HG03135 (cell line): ENCODE data around the gene RAD51B.

Experiments
- ATAC-seq: cut with Tn5 transposase; IDR thresholded peaks from one replicate; pipeline ENCODE4 v1.9.1; 2021; ENCODE audit warnings: mild to moderate bottlenecking, moderate library complexity; ENCODE audit not compliant: unreplicated experiment

Gene RAD51B

DNA sequence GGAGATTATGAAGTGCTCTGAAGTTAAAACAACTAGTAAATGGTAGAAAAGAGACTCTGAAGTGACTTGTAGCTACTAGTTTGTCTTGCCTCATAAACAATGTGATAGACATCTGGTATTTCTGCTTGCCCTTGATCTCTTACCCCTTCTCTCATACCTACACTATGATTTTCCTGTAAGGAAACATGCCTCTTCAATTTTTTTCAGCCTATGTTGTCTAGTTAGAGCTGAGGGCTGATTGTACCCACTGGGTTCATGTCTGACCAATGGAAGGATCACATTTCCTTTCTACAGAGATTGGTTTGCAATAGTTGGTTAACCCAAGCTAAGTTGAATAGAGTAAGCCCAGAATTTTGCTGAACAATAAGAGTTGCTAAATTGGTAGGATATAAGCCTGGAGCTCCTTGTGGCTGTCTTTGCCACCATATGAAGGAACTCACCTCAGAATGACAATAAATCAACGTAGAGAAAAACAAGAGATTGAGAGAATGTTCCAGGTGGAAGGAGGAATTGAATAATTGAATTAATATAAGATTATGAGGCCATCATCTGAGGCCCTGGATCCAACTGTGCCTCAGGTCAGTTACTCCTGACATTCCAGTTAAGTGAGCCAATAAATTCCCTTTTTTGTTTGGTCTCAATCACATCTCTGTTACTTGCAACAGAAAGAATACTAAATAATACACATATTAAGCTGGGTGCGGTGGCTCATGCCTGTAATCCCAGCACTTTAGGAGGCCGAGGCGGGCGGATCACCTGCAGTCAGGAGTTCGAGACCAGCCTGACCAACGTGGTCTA, 626.9 kb downstream of the RAD51B start:
- ATAC-seq, result no peak

DNA sequence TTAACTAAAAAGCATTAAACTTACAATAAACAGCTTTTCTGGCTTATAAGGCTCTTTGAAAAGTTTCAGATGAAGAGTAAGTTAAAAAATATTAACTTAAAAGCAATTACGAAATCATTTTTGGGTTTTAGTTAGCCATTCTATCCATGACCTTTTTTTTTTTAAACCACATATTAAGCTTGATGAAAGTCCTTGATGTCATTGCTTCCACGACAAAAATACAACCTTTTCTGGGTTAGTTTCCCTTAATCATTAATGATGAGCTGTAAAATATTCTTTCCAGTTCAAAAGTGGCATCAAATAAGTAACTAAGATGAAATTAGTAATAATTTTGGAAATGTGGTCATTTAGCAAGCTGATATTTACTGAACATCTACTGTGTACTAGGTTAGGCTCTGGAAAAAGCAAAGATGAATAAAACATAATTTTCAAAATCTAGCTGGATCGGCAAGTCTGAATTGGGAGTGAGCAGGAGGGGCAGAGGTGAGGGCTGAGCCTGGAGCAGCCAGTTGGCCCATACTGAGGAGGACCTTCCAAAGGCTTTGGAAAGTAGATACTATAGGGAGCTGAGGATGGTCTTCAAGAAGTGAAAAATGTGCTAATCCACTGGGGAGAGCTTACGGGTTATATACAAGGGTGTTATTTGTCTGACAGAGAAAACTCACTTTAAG, 628.1 kb downstream of the RAD51B start:
- ATAC-seq, result no peak

DNA sequence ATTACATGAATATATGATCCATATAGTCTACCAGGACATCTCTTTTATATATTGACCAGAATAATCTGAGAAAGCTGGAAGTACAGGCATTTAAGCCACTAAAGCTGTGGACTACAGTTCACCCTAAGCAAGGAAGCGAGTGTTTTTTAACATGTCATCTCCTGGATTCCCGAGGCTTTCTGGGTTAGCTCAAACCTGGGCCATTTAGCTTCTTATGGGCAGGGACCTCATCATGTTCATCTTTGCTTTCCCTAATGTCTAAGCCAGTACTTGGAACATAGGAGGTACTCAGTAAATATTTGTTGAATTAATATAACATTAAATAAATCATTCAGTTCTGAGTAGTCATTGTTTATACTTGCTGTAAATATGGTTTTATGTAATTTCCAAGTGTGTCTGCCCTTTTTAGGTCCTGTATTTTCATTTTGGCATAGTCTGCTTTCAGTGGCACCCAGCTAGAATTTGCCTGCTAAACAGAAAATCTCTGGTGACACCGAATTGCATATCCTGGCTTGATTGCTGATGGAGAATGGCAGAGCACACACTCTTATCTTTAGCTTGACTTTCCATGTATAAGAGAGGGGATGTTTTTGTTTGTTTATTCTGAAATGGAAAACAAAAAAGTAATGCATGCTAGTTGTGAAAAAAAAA, 628.8 kb downstream of the RAD51B start:
- no peak for ATAC-seq

DNA sequence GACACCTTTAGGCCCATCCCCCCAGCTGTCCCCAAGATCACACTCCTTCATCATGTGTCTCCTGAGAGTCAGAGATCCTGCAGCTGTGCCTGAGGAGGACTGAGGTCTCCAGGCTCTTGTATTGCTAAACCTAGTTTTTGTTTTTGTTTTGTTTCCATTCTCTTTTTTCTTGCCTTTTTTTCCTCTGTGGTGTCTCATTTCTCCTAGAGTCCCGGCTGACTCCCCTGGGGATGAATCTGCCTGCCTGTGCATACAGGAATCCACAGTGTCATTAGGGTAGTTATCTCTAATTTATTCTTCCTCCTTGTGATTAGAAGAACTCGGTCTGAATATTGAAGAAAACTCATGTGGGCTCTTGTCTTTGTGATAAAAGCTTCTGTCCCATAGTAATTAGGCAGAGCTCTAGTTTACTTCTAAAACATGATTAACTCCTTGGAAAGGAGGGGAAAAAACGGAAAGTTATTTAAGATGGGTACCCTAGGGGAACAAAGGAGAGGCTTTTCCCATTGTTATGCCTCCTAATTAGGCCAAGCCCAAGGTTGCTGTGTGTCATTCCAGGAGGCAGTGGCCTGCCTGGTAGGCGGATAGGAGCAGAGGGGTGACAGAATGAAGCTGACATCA, 630.1 kb downstream of the RAD51B start:
- no peak for ATAC-seq

DNA sequence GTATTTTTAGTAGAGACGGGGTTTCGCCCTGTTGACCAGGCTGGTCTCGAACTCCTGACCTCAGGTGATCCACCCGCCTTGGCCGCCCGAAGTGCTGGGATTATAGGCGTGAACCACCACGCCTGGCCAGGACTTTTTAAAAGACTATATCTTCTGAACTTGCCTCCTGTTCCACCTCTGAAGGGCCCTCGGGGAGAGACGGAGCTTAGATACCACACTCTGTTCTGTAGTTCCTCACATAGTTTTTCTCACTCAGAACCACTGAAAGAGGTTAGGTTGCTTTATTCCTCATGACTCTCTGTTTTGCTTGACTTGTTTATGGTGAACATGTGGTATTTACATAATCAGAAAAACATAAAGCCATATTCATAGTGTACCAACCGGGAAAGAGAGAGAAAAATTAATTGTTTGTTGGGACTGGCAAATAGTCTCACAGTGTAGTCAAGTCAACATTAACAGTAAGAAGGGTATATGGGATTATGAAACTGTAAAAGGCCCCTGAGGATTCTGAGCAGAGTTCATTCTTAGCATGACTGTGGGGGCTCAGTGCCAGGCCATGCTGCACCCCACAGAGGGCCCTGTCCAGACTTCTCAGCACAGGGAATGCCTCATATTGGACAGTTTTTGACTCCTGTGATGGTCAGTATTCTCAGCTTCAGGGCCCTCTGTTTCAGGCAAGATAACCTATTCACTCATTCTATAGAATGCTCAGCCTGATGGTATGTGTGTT, 631.0 kb downstream of the RAD51B start:
- no peak for ATAC-seq

DNA sequence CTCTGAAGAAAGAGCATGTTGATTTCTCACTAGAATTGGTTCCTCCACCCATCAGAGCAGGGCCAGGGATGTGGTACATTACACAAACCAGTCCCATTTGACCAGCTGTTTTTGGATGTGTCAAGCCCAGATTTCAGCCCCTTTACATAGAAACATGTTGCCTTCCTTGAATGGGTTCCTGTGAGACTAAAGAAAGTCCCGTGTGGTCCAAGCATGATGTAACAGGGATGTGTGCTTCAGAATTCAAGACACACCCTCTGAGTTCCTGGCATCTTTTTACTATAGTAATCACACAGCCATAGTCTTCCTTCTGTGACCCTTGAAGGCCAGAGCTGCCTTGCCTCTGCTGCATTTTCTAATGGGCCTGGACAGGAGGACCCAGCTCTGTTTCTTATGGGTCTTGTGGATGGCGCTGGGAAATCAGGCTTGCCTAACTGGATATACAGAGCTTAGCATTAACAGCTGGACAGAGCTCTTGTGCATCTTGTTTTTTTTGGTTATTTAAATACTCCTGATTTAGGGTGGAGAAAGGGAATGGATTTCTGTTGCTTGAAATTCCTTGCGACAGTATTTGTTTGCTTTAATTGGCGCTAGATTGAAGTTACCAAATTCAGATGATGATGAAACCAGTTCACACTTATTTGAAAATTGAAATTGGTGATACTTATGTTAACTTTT, 632.3 kb downstream of the RAD51B start:
- ATAC-seq, result no peak

DNA sequence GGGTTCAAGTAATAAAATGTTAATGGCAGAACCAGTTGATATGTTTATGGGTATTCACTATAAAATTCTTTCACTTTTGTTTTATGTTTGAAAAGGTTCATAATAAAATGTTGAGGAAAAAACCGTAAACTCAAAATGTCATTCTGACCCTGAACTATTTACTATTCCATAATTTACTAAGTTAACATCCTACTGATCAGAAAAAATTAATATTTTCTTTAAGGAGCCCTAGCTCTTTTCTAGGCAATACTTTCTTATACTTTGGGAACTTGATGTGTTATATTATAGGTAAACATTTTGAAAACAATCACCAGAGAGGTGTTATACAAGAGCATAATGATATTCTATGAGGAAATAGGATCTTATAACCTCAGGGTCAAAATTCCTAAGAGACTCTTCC, 638.7 kb downstream of the RAD51B start:
- no peak for ATAC-seq

DNA sequence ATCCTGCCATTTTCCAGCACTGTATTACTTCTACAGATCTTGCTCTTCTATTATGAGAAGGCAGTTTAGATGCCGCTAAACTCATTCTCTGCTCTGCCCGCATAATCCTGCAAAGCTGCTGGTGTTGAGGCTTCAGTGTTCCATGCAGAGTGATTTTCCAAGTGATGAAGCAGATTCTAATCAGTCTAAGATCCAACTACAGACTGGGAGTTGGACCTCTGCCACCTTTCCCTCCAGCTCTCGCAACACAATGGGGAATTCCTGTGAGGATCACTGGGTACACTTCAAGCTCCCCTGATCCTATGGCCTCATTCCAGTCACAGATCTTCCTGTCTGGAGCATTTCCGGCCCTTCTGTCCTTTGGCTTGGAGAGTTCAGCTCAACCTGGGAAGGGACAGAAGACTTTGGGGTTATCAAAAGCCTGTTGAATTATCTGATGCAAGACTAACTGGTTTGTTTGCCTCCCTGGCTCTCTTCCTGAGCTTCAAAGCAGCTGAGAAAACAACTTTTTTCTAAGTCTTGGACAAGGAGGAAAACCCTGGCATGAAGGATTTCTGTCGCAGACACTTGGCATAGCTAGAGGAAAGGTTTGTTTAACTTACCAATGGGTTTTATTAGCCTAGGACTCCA, 639.4 kb downstream of the RAD51B start:
- ATAC-seq, result no peak

DNA sequence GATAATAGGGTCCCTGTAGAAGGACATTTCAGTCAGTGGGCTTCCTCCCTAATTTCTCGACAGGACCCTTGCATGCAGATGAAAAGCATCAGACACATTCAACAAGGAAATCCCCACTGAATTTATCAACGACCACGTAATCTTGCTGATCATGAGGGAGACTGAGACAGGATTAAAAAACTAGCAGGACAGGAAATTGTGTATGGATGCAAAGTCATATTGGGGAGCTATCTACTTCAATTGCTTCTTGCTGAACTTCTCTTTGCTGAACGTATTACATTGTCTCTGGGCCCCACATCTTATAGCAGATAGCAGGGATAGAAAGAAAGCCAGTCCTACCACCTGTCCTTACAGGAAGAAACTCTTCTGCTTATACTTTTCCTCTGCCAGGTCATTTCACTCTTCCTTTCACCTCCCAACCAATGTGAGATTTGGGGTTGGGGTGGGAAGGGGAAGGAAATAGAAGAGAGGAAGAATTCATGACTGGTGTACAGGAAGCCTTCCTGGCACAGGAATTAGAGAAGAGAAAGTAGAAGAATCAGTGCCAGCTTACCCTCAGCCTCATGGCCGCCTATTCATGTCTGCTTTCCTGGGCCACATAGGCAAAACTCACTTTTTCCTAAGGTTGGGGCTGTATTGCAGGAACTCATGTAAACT, 640.0 kb downstream of the RAD51B start:
- ATAC-seq, result no peak

DNA sequence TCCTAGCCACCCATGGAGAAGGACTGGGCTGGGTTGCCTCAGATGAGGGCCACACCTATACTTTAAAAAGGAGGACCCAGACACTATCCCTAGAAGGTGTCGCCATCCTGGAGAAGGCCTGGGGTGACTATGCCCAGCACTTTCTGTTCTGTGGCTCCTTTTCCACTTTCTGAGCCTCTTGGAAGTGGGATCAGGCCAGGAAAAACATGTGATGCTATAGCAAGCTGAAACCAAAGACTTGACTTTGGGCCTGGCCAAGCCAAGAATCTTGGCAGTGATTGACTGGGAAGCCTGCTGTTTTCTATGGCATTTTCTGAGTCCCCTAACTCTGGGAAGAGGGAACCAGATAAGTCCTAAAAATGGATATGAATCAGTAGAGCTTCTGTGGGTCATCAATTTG, 641.0 kb downstream of the RAD51B start:
- ATAC-seq, result no peak

DNA sequence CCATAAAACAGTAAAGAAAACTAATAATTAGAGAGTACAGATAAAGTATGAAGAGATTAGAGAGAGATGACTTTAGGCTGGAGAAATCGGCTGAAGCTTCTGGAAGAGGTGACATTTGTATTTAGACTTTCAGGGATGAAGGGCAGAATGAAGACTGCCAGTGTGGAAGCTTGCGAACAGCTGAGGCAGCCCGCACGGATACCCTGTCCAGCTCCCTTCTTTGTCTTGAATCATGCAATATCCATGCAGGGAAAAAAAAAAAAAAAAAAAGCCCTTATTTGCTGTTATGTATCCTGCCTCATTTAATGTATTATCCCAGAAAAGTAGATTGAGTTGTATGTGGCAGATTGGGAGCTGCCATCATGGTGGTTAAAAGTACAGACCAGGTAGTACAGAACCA, 641.5 kb downstream of the RAD51B start:
- ATAC-seq, result no peak

DNA sequence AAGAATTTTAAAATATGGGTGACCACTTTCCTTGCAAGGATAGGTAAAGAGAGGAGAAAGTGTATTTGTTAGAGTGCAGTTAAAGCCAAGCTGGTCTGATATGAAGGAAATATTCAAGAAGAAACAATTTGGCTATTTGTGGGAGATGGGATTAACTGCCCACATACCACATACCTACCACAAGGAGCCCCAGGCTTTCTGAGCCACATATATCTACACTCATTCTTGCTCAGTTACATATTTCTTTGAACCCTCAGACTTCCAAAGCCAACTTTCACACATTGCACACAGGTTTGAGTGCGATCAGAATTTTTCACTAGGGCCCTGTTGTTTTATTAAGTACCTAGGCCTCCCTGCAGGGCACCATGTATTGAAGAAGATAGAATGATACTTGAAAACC, 643.1 kb downstream of the RAD51B start:
- no peak for ATAC-seq

DNA sequence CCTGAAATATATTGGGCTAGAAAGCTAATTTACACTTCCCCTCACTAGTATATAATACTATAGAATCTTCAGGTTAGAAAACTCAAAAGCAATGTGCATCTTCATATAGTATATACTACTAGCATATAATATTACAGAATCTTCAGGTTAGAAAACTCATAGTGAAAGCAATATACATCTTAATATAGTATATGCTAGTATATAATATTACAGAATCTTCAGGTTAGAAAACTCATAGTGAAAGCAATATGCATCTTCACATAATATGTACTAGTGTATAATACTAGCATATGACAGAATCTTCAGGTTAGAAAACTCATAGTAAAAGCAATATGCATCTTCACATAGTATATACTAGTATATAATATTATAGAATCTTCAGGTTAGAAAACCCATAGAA, 643.7 kb downstream of the RAD51B start:
- ATAC-seq, result no peak

DNA sequence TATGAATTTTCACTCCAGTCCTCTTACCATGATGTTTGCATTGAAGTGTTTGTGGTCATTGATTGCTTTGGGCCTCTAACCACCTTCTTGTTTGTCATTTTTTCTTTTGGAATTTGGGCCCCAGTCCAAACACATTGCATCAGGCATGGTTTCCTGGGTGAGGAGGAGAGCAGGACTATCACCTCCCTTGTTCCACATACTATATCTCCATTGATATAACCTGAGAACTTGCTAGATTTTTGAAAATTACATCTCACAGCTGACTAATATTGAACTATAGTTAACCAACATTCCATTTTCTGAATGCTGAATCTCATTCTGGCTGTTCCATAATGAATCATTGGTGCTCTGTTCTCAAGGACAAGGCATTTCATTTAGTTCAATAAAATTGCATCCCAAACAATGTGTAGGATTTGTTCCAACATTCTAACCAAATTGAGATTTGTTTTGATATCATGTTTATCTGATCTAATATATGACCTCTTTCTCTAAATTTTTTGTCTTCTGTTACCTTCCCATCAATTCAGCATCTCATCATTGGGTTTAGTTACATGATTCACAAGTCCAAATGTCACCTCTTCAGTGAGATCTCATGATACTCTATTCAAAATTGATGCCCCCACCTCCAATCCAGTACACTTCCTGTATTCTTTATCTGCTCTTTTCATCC, 644.3 kb downstream of the RAD51B start:
- no peak for ATAC-seq

DNA sequence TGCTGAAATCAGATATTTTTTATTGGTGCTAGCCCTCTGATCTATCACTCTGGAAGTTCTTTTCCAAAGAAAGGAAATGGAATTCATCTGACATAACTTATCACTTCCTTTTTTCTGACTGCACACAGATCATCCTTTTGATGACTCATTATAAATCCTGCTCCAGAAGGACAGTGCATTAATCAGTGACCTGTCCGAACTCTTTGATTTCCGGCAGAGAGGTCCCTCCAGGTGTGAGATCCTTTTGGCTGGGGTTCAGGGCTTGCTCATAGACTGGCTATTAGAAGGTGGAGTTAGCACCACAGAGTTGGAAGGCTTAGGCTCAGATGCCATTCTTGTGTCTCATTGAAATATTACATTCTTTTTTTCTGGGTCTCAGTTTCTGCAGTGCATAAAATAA, 645.1 kb downstream of the RAD51B start:
- ATAC-seq, result no peak

DNA sequence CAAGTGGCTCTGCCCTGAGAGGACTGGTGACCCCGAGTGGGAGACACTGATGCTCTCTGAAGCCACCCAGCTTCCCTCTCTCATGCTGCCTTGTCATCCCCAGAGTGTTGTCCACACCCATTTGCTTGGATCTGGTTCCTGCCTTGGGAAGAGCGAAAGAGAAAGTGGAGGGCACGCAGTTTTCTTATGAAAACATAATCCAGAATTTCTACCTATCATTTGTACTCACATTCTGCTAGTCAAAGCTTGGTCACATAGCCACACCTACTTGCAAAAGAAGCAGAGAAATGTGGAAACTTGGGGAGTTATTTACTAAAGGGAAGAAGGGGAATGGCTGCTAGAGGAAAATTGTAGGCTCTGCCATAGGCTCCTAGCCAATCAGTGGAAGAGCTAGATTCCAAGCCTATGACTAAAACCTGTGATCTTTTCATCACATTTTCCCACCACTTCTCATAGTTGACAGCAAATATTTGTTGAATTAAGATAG, 647.0 kb downstream of the RAD51B start:
- ATAC-seq, result no peak

DNA sequence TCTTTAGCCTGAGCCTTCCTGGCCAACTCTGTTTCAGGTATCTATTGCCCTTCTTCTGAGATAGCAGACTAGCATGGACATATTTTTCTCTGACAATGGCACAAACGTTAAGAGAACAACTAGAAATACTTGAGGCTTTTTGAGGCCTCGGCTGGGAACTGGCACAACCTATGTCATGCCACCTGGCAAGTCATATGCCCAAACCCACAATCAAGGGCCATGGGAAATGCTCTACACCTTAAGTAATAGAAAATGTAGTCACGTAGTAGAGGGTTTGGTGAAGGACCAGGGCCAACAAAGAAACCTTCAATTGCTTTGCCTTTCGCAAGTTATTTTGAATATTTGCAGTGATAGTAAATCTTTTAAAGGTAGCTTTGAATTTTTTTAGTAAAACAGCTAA, 647.8 kb downstream of the RAD51B start:
- no peak for ATAC-seq

DNA sequence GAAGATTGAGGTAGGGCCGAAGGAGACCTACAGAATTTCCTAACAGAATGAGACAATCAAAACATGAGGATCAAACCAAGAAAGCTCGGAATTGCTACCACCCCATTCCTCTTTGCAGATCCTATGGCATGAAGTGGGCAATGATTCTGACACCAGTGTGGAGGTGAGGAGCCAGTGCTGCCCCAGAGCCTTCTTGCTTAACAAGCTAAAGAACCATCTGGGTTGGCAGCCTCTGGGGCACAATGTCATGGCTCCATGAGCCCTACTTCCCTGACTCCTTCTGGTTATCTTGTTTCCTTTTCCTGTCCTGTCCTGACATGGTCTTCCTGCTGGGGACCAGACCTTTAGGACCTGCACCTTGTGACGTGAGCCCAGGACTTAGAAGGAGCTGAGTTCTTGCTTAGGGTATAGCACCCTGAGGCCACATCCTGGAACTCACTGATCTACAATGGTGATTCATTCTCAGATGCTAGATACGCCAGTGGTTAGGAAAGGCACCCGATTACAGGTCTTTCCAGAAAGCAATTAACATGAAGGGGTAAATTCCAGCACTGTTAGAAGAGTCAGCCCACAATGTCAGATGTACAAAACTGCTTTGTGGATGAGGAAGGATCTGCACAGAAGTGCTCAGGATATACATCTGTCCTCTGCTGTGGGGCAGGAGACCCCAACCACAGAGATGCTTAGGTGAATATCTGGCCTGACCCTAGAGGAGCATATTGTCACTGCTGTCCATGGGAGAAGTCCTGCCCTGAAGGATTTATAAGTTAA, 649.0 kb downstream of the RAD51B start:
- no peak for ATAC-seq
